Measurements from ENCODE around the gene SEMA3D.

SEMA3D gene

GRCh38 chr7:85074016-85074415 is 112.8 kb downstream of the SEMA3D start:
- POLR2A ChIA-PET: no interaction called here
- H3K4me3 ChIP-seq (ENCODE audit: low read depth, low read length): no peak overlapping the region
- TF ChIP-seq CTCF (IDR thresholded peaks at IDR 0.05; ENCODE audit: insufficient read depth, low read length, missing control alignments): no peak
- no peak for DNase-seq (ENCODE audit: low read depth, low spot score)
- CTCF ChIA-PET: interaction anchor here (0.6 kb wide), 1 partner anchor 19 kb away, joined by 3 read pairs; no protein-coding TSS in a partner anchor

DNA sequence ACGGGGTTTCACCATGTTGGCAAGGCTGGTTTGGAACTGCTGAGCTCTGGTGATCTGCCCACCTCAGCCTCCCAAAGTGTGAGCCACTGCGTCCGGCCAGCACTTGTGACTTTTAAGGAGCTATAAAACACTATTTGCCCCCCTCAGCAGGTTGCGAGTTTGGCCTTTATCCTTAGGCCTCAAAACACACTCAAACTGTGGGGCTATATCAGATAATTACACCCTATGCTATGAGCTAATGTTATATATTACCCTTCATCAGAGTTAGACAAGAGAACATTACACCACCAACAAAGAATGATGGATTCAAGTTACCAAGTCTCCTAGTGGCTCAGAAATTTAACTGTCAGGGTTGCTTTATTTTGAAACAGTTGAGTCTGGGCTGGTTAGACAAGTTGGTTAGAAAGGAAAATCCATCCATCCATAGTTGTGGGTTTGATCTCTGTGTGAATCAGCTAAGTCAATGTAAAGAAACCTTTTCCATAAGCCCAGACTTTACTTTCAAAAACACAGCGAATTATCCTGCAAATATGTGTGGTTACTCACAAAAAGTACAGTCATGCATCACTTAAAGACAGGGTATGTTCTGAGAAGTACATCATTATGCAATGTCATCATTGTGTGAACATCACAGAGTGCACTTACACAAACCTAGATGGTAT is 115.8 kb downstream of the SEMA3D start:
- POLR2A ChIA-PET: no interaction called here
- no peak for TF ChIP-seq CTCF (IDR thresholded peaks at IDR 0.05; ENCODE audit: insufficient read depth, low read length, missing control alignments)
- CTCF ChIA-PET: interaction anchor here (0.6 to 2.9 kb wide), 7 partner anchors 9 to 759 kb away, joined by 3 to 11 read pairs (median 4); partner anchors contain the start of gene SEMA3D
- peak; percentile 59 for DNase-seq (ENCODE audit: low read depth, low spot score)
- no peak overlapping the region for H3K4me3 ChIP-seq (ENCODE audit: low read depth, low read length)

GRCh38 chr7:85068799-85069198 is 118.1 kb downstream of the SEMA3D start:
- POLR2A ChIA-PET: no interaction called here
- no peak for TF ChIP-seq CTCF (IDR thresholded peaks at IDR 0.05; ENCODE audit: insufficient read depth, low read length, missing control alignments)
- peak; percentile 37 for DNase-seq (ENCODE audit: low read depth, low spot score)
- CTCF ChIA-PET: no interaction called here
- no peak overlapping the region for H3K4me3 ChIP-seq (ENCODE audit: low read depth, low read length)

- no peak overlapping the region for H3K4me3 ChIP-seq (ENCODE audit: low read depth, low read length)
- POLR2A ChIA-PET: no interaction called here
- TF ChIP-seq CTCF (IDR thresholded peaks at IDR 0.05; ENCODE audit: insufficient read depth, low read length, missing control alignments): no peak
- no peak for DNase-seq (ENCODE audit: low read depth, low spot score)
- CTCF ChIA-PET: no interaction called here
Observed at GRCh38 chr7:85067371-85067770, 119.5 kb downstream of the SEMA3D start.

GRCh38 chr7:85065888-85066485 is 120.9 kb downstream of the SEMA3D start:
- POLR2A ChIA-PET: no interaction called here
- no peak for TF ChIP-seq CTCF (IDR thresholded peaks at IDR 0.05; ENCODE audit: insufficient read depth, low read length, missing control alignments)
- CTCF ChIA-PET: interaction anchor here (1.1 to 1.5 kb wide), 3 partner anchors 19 to 489 kb away, joined by 3 to 10 read pairs (median 3); no protein-coding TSS in a partner anchor

DNA sequence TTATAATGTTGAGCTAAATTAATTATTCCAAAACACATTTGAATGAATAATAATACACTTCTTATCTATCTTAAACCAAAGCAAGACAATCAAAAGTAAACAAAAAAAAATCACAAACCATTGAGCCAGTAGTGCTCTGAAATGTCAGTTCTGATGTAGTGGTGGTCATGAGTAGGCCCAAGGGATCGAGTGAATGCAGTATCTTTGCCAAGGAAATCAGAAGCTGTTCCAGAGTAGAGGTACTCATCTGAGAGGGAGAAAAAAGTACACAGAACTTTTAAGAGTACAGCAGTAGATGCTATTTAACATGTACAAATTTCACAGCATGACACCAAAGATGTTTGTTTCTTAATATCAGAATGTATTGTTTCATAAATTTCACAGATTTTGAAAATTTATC is 121.5 kb downstream of the SEMA3D start:
- TF ChIP-seq CTCF (IDR thresholded peaks at IDR 0.05; ENCODE audit: insufficient read depth, low read length, missing control alignments): no peak
- no peak for DNase-seq (ENCODE audit: low read depth, low spot score)
- no peak overlapping the region for H3K4me3 ChIP-seq (ENCODE audit: low read depth, low read length)
- CTCF ChIA-PET: interaction anchor here (0.6 to 1.5 kb wide), 5 partner anchors 18 to 1129 kb away, joined by 3 to 10 read pairs (median 3); no protein-coding TSS in a partner anchor
- POLR2A ChIA-PET: no interaction called here

More at GRCh38 chr7:85065888-85066485, 120.9 kb downstream of the SEMA3D start:
- no peak overlapping the region for H3K4me3 ChIP-seq (ENCODE audit: low read depth, low read length)
- no peak for DNase-seq (ENCODE audit: low read depth, low spot score)
